ENCODE data around the gene CEP170B.
"Not testable (repeated sequence)": the region's sequence is repeated elsewhere in the genome, so short reads cannot be mapped to it uniquely, and the experiment has no call there.

The CEP170B gene

GRCh38 chr14:104943216-104944015 is 78.3 kb downstream of the CEP170B start:
- H3K9me3 ChIP-seq (ENCODE audit: insufficient read depth, low read depth, low read length), result peaks cover 25% of the 10 kb centered on the region
- H4K91ac ChIP-seq (ENCODE audit: low read depth, low read length); DNase-seq; H2AFZ ChIP-seq (ENCODE audit: insufficient read depth, low read length, poor library complexity); H2BK12ac ChIP-seq (ENCODE audit: low read length); H2AK5ac ChIP-seq (ENCODE audit: low read length); H3K4me3 ChIP-seq (ENCODE audit: low read depth, low read length); H3K79me2 ChIP-seq (ENCODE audit: control insufficient read depth, insufficient read depth, low read length, poor library complexity); H3K27me3 ChIP-seq (ENCODE audit: insufficient read depth, low read length); H3K36me3 ChIP-seq (ENCODE audit: control insufficient read depth in 1 of 2, insufficient read depth in 2 of 2, low read length in 2 of 2); H3K4me1 ChIP-seq (ENCODE audit: control insufficient read depth in 1 of 2, insufficient read depth in 2 of 2, low read length in 2 of 2); H4K8ac ChIP-seq (ENCODE audit: low read depth, low read length); H3K4me2 ChIP-seq (ENCODE audit: low read length); H3K27ac ChIP-seq (ENCODE audit: low read depth, low read length); H2BK5ac ChIP-seq (ENCODE audit: low read depth, low read length, poor library complexity); H2BK120ac ChIP-seq (ENCODE audit: insufficient read depth, low read length, poor library complexity); H3K9ac ChIP-seq (ENCODE audit: low read length); H3K4ac ChIP-seq (ENCODE audit: low read depth, low read length); H3K79me1 ChIP-seq (ENCODE audit: low read length); H3K18ac ChIP-seq (ENCODE audit: low read length); H4K12ac ChIP-seq (ENCODE audit: low read depth, low read length); H3K14ac ChIP-seq (ENCODE audit: low read length); H3K23ac ChIP-seq (ENCODE audit: low read length): not testable (repeated sequence)
- WGBS (ENCODE audit: extremely low coverage, insufficient coverage, insufficient read length), result no CpG with 5 or more reads among the region's 29 CpGs

GRCh38 chr14:104944016-104944308 is 78.9 kb downstream of the CEP170B start:
- H3K79me2 ChIP-seq (ENCODE audit: control insufficient read depth, insufficient read depth, low read length, poor library complexity); H2AFZ ChIP-seq (ENCODE audit: insufficient read depth, low read length, poor library complexity); H4K12ac ChIP-seq (ENCODE audit: low read depth, low read length); H2BK5ac ChIP-seq (ENCODE audit: low read depth, low read length, poor library complexity); H3K36me3 ChIP-seq (ENCODE audit: control insufficient read depth in 1 of 2, insufficient read depth in 2 of 2, low read length in 2 of 2); DNase-seq; H3K4me3 ChIP-seq (ENCODE audit: low read depth, low read length); H2AK5ac ChIP-seq (ENCODE audit: low read length); H3K27me3 ChIP-seq (ENCODE audit: insufficient read depth, low read length); H3K23ac ChIP-seq (ENCODE audit: low read length); H4K8ac ChIP-seq (ENCODE audit: low read depth, low read length); H3K9ac ChIP-seq (ENCODE audit: low read length); H3K14ac ChIP-seq (ENCODE audit: low read length); H3K4me1 ChIP-seq (ENCODE audit: control insufficient read depth in 1 of 2, insufficient read depth in 2 of 2, low read length in 2 of 2); H2BK120ac ChIP-seq (ENCODE audit: insufficient read depth, low read length, poor library complexity); H3K4me2 ChIP-seq (ENCODE audit: low read length); H3K27ac ChIP-seq (ENCODE audit: low read depth, low read length); H2BK12ac ChIP-seq (ENCODE audit: low read length); H3K18ac ChIP-seq (ENCODE audit: low read length); H4K91ac ChIP-seq (ENCODE audit: low read depth, low read length); H3K4ac ChIP-seq (ENCODE audit: low read depth, low read length); H3K79me1 ChIP-seq (ENCODE audit: low read length): not testable (repeated sequence)
- WGBS (ENCODE audit: extremely low coverage, insufficient coverage, insufficient read length), result no CpG with 5 or more reads among the region's 6 CpGs
- H3K9me3 ChIP-seq (ENCODE audit: insufficient read depth, low read depth, low read length), result peaks cover 27% of the 10 kb centered on the region

GRCh38 chr14:104944436-104945205 is 79.6 kb downstream of the CEP170B start:
- not testable (repeated sequence) for H2BK5ac ChIP-seq (ENCODE audit: low read depth, low read length, poor library complexity); H3K14ac ChIP-seq (ENCODE audit: low read length); H3K4ac ChIP-seq (ENCODE audit: low read depth, low read length); H3K4me1 ChIP-seq (ENCODE audit: control insufficient read depth in 1 of 2, insufficient read depth in 2 of 2, low read length in 2 of 2); H4K12ac ChIP-seq (ENCODE audit: low read depth, low read length); H3K27ac ChIP-seq (ENCODE audit: low read depth, low read length); H2AFZ ChIP-seq (ENCODE audit: insufficient read depth, low read length, poor library complexity); H2AK5ac ChIP-seq (ENCODE audit: low read length); H3K79me1 ChIP-seq (ENCODE audit: low read length); H3K36me3 ChIP-seq (ENCODE audit: control insufficient read depth in 1 of 2, insufficient read depth in 2 of 2, low read length in 2 of 2); H3K18ac ChIP-seq (ENCODE audit: low read length); H2BK120ac ChIP-seq (ENCODE audit: insufficient read depth, low read length, poor library complexity); H3K27me3 ChIP-seq (ENCODE audit: insufficient read depth, low read length); H3K4me3 ChIP-seq (ENCODE audit: low read depth, low read length); H4K8ac ChIP-seq (ENCODE audit: low read depth, low read length); DNase-seq; H3K79me2 ChIP-seq (ENCODE audit: control insufficient read depth, insufficient read depth, low read length, poor library complexity); H2BK12ac ChIP-seq (ENCODE audit: low read length); H4K91ac ChIP-seq (ENCODE audit: low read depth, low read length); H3K9ac ChIP-seq (ENCODE audit: low read length); H3K23ac ChIP-seq (ENCODE audit: low read length); H3K4me2 ChIP-seq (ENCODE audit: low read length)
- H3K9me3 ChIP-seq (ENCODE audit: insufficient read depth, low read depth, low read length), result peaks cover 31% of the 10 kb centered on the region
- no CpG with 5 or more reads among the region's 29 CpGs for WGBS (ENCODE audit: extremely low coverage, insufficient coverage, insufficient read length)

- H3K23ac ChIP-seq (ENCODE audit: low read length); H3K79me1 ChIP-seq (ENCODE audit: low read length); H3K79me2 ChIP-seq (ENCODE audit: control insufficient read depth, insufficient read depth, low read length, poor library complexity); H4K8ac ChIP-seq (ENCODE audit: low read depth, low read length); H2BK5ac ChIP-seq (ENCODE audit: low read depth, low read length, poor library complexity); H2AFZ ChIP-seq (ENCODE audit: insufficient read depth, low read length, poor library complexity); H3K14ac ChIP-seq (ENCODE audit: low read length); H2AK5ac ChIP-seq (ENCODE audit: low read length); H3K4me2 ChIP-seq (ENCODE audit: low read length); H4K91ac ChIP-seq (ENCODE audit: low read depth, low read length); H4K12ac ChIP-seq (ENCODE audit: low read depth, low read length); H3K27ac ChIP-seq (ENCODE audit: low read depth, low read length); H2BK12ac ChIP-seq (ENCODE audit: low read length); DNase-seq; H3K4me3 ChIP-seq (ENCODE audit: low read depth, low read length); H3K27me3 ChIP-seq (ENCODE audit: insufficient read depth, low read length); H3K4me1 ChIP-seq (ENCODE audit: control insufficient read depth in 1 of 2, insufficient read depth in 2 of 2, low read length in 2 of 2); H2BK120ac ChIP-seq (ENCODE audit: insufficient read depth, low read length, poor library complexity); H3K9ac ChIP-seq (ENCODE audit: low read length); H3K4ac ChIP-seq (ENCODE audit: low read depth, low read length); H3K36me3 ChIP-seq (ENCODE audit: control insufficient read depth in 1 of 2, insufficient read depth in 2 of 2, low read length in 2 of 2); H3K18ac ChIP-seq (ENCODE audit: low read length): not testable (repeated sequence)
- H3K9me3 ChIP-seq (ENCODE audit: insufficient read depth, low read depth, low read length), result peaks cover 31% of the 10 kb centered on the region
- WGBS (ENCODE audit: extremely low coverage, insufficient coverage, insufficient read length), result no CpG with 5 or more reads among the region's 20 CpGs
These were observed 80.2 kb downstream of the CEP170B start for GRCh38 chr14:104945266-104945665.

Data from trophoblast cell (in vitro differentiated cells and primary cell).